Thyroid gland (tissue), 4 donors: ENCODE data around the gene HAAO. TPM values are rescaled to one million over a fixed set of nuclear protein-coding genes. Genes with fewer than 3 reads are reported as not detected.

Experiments
- DNase-seq, 2 donors: peaks; one replicate each; pipeline ENCODE4 v3.0.0-alpha.2; 2019
- H3K27ac ChIP-seq, 3 donors: fragments of 200-600 bp; sonication (generic); 1 replicate in 2 of 3; 2 replicates in 1 of 3; pipeline ENCODE4 v1.5.1; 2016 to 2019; ENCODE audit warnings: mild to moderate bottlenecking in 1 of 3, moderate library complexity in 1 of 3
- H3K27me3 ChIP-seq: fragments of 200-600 bp; sonication (generic); one replicate; pipeline ENCODE4 v1.5.1; 2019
- H3K36me3 ChIP-seq, 2 donors: fragments of 200-600 bp; sonication (generic); one replicate each; pipeline ENCODE4 v1.5.1; 2016 to 2019
- H3K4me1 ChIP-seq, 2 donors: fragments of 200-600 bp; sonication (generic); one replicate each; pipeline ENCODE4 v1.5.1; 2017 to 2019
- H3K4me3 ChIP-seq, 3 donors: fragments of 200-600 bp; sonication (generic); replicated peaks in 1 of 3; 1 replicate in 2 of 3; 2 replicates in 1 of 3; pipeline ENCODE4 v1.5.1; 2016; ENCODE audit warnings: mild to moderate bottlenecking in 1 of 3
- H3K9me3 ChIP-seq: fragments of 200-600 bp; sonication (generic); one replicate; pipeline ENCODE4 v1.5.1; 2017
- CTCF ChIP-seq, 6 experiments: fragments of 200-600 bp in 3 of 6; fragments of 450-650 bp in 3 of 6; sonication (generic) in 3 of 6; IDR thresholded peaks; one replicate each; pipeline ENCODE4 v1.5.1; 2016 to 2019; ENCODE audit warnings: antibody characterized with exemption in 6 of 6, mild to moderate bottlenecking in 2 of 6, inconsistent platforms in 1 of 6, moderate library complexity in 1 of 6
- POLR2A ChIP-seq, 2 donors: fragments of 450-650 bp; IDR thresholded peaks; one replicate each; pipeline ENCODE4 v1.6.1; 2017; ENCODE audit warnings: antibody characterized with exemption in 2 of 2, mild to moderate bottlenecking in 2 of 2, moderate library complexity in 1 of 2
- WGBS, 2 donors: methylation state at CpG; one replicate each; pipeline ENCODE4 v1.1.5; 2017; 5-methylcytosine and 5-hydroxymethylcytosine counted together
- intact Hi-C: fragments of 100-400 bp; cut with DNase I; formaldehyde crosslinking; loops from one replicate; pipeline ENCODE4 v1.15.1; 2023
- total RNA-seq, 4 donors: library from RNA; depleted of rRNA; stranded (reverse); fragments of >200 nt; gene quantifications; one replicate each; pipeline ENCODE4 v1.2.3, GENCODE V29; 2016

HAAO gene
- total RNA-seq, 4 donors from 2014 or later, result 2.2 to 6.8 (median 3.9) TPM

GRCh38 chr2:42752314-42752713 lies 40.1 kb downstream of the HAAO start:
- no peak overlapping the region for H3K4me3 ChIP-seq
- H3K36me3 ChIP-seq, result no peaks in the 10 kb centered on the region
- no peak for DNase-seq
- no peaks in the 10 kb centered on the region for H3K27me3 ChIP-seq
- TF ChIP-seq CTCF (IDR thresholded peaks at IDR 0.05) (no peak), POLR2A (IDR thresholded peaks at IDR 0.05) (no peak)
- 82 to 87% methylated on average over 2 of the region's 2 CpGs for WGBS, 2 donors
- intact Hi-C loops, result no loop called here
- no peaks in the 10 kb centered on the region for H3K9me3 ChIP-seq
- H3K27ac ChIP-seq, result no peak overlapping the region
- peaks cover 12 to 17% of the 10 kb centered on the region in 2 donors for H3K4me1 ChIP-seq

- Histone ChIP-seq H3K4me1 (peaks cover 4 to 9% of the 10 kb centered on the region in 2 donors), H3K36me3 (no peaks in the 10 kb centered on the region), H3K27me3 (no peaks in the 10 kb centered on the region), H3K9me3 (no peaks in the 10 kb centered on the region), H3K27ac (no peak overlapping the region), H3K4me3 (no peak overlapping the region)
- no peak for DNase-seq
- 93 to 98% methylated on average over 4 of the region's 4 CpGs for WGBS, 2 donors
- no peak for TF ChIP-seq POLR2A (IDR thresholded peaks at IDR 0.05)
- no peak for TF ChIP-seq CTCF (IDR thresholded peaks at IDR 0.05)
- intact Hi-C loops, result no loop called here
Measured at GRCh38 chr2:42748840-42749239, 43.5 kb downstream of the HAAO start.

GRCh38 chr2:42747422-42747821 lies 45.0 kb downstream of the HAAO start:
- DNase-seq, result no peak
- no peaks in the 10 kb centered on the region for H3K27me3 ChIP-seq
- H3K27ac ChIP-seq, result no peak overlapping the region
- intact Hi-C loops, result no loop called here
- WGBS, 2 donors, result 72% methylated on average over 3 of the region's 3 CpGs
- H3K4me3 ChIP-seq, result no peak overlapping the region
- H3K4me1 ChIP-seq, result no peaks in the 10 kb centered on the region
- H3K36me3 ChIP-seq, result no peaks in the 10 kb centered on the region
- TF ChIP-seq POLR2A (IDR thresholded peaks at IDR 0.05), result no peak
- no peak for TF ChIP-seq CTCF (IDR thresholded peaks at IDR 0.05)
- H3K9me3 ChIP-seq, result no peaks in the 10 kb centered on the region

GRCh38 chr2:42744545-42745082 lies 47.8 kb downstream of the HAAO start:
- Histone ChIP-seq H3K36me3 (no peaks in the 10 kb centered on the region), H3K4me3 (no peak overlapping the region), H3K27ac (no peak overlapping the region), H3K27me3 (no peaks in the 10 kb centered on the region), H3K9me3 (no peaks in the 10 kb centered on the region), H3K4me1 (peaks cover 0 to 4% of the 10 kb centered on the region in 2 donors)
- 95 to 98% methylated on average over 3 of the region's 3 CpGs for WGBS, 2 donors
- intact Hi-C loops, result no loop called here
- no peak for DNase-seq
- TF ChIP-seq CTCF (IDR thresholded peaks at IDR 0.05), result no peak
- no peak for TF ChIP-seq POLR2A (IDR thresholded peaks at IDR 0.05)

GRCh38 chr2:42743659-42743990 lies 48.8 kb downstream of the HAAO start:
- Histone ChIP-seq H3K27ac (peak overlapping the region in 1 of 3 donors; percentile 41), H3K36me3 (no peaks in the 10 kb centered on the region), H3K4me3 (no peak overlapping the region), H3K27me3 (no peaks in the 10 kb centered on the region), H3K9me3 (no peaks in the 10 kb centered on the region), H3K4me1 (peaks cover 0 to 4% of the 10 kb centered on the region in 2 donors)
- no peak for TF ChIP-seq CTCF (IDR thresholded peaks at IDR 0.05)
- TF ChIP-seq POLR2A (IDR thresholded peaks at IDR 0.05), result no peak
- WGBS, 2 donors, result 20 to 25% methylated on average over 1 of the region's 1 CpG
- DNase-seq, result peak; percentile 25 to 45
- intact Hi-C loops, result no loop called here
